T-helper 1 cell treated with Interleukin-12 subunit alpha and Interleukin-12 subunit beta and Interleukin-4 antibody, amounts not matched to agents 30 μg/mL and 1 μg/mL, for 36 hours (primary cell): Measurements from ENCODE around the gene PLA2G6.
"Not testable (repeated sequence)": the region's sequence is repeated elsewhere in the genome, so short reads cannot be mapped to it uniquely, and the experiment has no call there.

ENCODE experiments used
- H3K27ac Mint-ChIP-seq: one replicate; pipeline ENCODE4 v1.8.0; 2021; ENCODE audit warnings: mild to moderate bottlenecking, mixed read lengths
- H3K27me3 Mint-ChIP-seq: one replicate; pipeline ENCODE4 v1.8.0; 2021; ENCODE audit warnings: low read depth, mixed read lengths
- H3K36me3 Mint-ChIP-seq: one replicate; pipeline ENCODE4 v1.8.0; 2021; ENCODE audit warnings: low read depth, mixed read lengths
- H3K4me1 Mint-ChIP-seq: one replicate; pipeline ENCODE4 v1.8.0; 2021; ENCODE audit warnings: low read depth, mixed read lengths
- H3K4me3 Mint-ChIP-seq: one replicate; pipeline ENCODE4 v1.8.0; 2021; ENCODE audit warnings: mild to moderate bottlenecking, moderate library complexity, mixed read lengths
- H3K9me3 Mint-ChIP-seq: one replicate; pipeline ENCODE4 v1.8.0; 2021; ENCODE audit warnings: mixed read lengths

Gene PLA2G6

DNA sequence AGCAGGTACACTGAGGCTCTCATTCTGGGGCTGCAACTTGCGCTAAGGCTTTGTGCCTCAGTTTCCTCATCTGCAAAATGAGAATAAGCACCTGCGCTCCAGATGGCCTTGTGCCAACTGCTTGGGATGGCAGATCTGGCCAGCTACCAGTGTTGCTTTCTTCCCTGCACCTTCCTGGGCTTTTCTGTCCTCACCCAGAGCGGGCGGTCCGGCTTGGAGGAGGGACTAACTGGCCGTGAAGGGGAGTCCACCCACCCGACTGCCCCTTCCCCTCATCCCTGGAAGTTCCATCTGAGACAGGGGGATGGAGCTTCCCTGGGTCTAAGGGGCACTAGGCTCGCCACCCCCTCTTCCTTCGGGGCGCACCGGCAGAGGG lies 101.2 kb downstream of the PLA2G6 start:
- no peaks in the 10 kb centered on the region for H3K36me3 Mint-ChIP-seq
- no peak overlapping the region for H3K27ac Mint-ChIP-seq
- H3K27me3 Mint-ChIP-seq, result peaks cover 17% of the 10 kb centered on the region
- H3K4me1 Mint-ChIP-seq, result no peaks in the 10 kb centered on the region
- no peak overlapping the region for H3K4me3 Mint-ChIP-seq
- no peaks in the 10 kb centered on the region for H3K9me3 Mint-ChIP-seq

DNA sequence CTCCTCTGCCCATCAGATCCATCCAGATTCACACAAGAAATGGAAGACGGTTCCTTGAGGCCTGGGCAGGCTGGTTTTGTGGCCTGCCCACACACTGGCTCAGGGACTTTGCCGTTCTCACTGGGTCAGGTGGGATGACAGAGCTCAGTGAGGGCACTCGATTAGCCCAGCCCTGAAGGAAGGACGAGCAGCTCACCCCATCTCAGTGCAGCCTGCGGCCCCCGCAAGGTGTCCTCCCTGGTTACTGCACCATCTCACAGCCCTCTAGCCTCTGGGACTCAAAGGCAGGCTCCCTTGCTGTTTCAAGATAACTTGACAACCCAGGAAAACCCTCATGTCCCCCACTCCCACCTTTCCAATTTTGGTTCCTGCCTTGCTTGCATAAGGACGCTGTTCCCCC lies 101.8 kb downstream of the PLA2G6 start:
- H3K27ac Mint-ChIP-seq, result no peak overlapping the region
- H3K4me3 Mint-ChIP-seq, result no peak overlapping the region
- H3K4me1 Mint-ChIP-seq, result no peaks in the 10 kb centered on the region
- H3K9me3 Mint-ChIP-seq, result no peaks in the 10 kb centered on the region
- H3K36me3 Mint-ChIP-seq, result no peaks in the 10 kb centered on the region
- peaks cover 17% of the 10 kb centered on the region for H3K27me3 Mint-ChIP-seq

DNA sequence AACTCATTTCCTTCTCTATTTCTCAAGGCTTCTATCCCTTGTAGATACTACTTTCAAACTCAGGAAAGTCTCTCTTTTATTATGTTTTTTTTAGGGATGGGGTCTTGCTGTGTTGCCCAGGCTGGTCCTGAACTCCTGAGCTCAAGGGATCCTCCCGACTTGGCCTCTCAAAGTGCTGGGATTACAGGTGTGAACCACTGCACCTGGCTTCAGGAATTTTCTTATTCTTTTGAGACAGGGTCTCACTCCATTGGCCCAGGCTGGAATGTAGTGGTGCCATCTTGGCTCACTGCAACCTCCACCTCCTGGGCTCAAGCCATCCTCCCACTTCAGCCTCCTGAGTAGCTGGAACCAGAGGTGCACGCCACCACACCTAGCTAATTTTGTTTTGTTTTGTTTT lies 102.4 kb downstream of the PLA2G6 start:
- peaks cover 17% of the 10 kb centered on the region for H3K27me3 Mint-ChIP-seq
- H3K4me3 Mint-ChIP-seq, H3K4me1 Mint-ChIP-seq, H3K9me3 Mint-ChIP-seq, H3K27ac Mint-ChIP-seq, H3K36me3 Mint-ChIP-seq: not testable (repeated sequence)

DNA sequence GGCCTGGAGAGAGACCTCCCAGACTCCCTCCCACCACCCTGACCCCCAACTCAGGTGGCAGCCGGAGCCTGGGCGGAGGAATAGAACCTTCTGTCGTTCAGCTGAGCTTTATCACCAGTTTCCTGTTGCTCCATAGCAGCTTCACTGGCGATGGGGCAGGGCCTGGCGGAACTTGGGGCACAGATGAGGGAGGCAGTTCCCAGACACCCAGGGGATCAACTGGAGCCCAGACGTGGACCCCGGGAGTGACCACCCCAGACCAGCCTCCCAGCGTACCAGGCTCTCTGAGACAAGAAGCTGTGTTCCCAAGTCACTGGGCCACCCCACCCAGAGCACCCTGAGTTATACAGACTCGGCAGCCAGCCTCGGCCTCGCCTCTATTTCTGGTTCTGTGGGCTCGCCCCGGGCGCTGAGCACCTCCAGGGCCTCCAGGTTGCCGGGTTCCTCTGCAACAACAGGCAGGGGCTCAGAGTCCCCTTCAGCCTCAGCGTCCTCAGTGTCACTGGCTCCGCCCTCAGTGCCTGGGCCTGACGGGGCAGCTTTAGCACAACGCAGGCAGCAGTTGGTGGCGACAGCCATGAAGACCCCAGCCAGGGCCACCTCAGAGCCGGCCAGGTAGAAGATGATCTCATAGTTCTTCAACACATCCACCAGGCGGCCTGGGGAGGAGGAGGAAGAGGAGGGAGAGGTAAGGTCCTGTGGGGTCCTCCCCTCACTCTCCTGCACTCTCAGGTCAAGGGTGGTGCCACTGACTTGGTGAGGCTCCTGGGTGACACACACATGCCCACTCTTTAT lies 103.4 kb downstream of the PLA2G6 start:
- Mint-ChIP-seq H3K27ac (no peak overlapping the region), H3K27me3 (peaks cover 14% of the 10 kb centered on the region), H3K9me3 (no peaks in the 10 kb centered on the region), H3K36me3 (no peaks in the 10 kb centered on the region), H3K4me3 (no peak overlapping the region), H3K4me1 (no peaks in the 10 kb centered on the region)

DNA sequence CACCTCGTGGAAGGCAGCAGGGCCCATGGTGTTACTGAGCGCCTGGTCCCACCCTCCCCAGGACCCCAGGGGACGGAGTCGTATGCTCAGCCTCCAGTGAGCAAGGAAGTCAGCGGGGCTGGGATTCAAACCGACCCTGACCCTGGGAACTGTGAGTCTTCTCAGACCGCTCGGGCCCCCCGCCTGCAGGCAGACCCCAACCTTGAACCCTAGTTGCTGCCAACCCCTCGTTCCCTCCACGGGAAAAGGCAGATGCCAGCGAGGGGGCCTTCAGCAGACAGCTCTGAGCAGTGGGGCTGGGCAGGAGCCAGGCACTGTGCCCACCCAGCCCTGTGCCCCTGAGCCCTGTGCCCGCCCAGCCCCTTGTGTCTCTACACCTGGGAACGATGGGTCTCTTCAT lies 104.0 kb downstream of the PLA2G6 start:
- Mint-ChIP-seq H3K27me3 (peaks cover 9% of the 10 kb centered on the region), H3K27ac (no peak overlapping the region), H3K4me3 (no peak overlapping the region)

DNA sequence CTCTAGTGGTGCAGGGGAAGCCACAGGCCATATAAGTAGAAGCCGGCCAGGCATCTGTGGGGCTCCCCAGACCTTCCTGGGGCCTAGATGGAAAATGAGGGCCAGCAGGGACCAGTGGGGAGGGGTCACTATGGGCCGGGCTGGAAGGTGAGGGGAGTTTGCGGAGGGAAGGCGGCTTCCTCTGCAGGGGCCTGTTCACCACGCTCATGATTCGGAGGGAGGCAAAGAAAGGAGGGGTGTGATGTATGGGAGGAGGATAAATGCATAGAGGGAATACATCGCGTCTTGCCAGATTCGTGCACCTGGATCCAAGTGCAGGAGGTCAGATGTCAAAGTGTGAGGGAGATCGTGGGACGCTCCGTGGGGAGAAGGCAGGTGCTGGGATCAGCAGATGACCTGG lies 104.5 kb downstream of the PLA2G6 start:
- Mint-ChIP-seq H3K9me3 (no peaks in the 10 kb centered on the region), H3K4me1 (no peaks in the 10 kb centered on the region), H3K27ac (no peak overlapping the region), H3K27me3 (peaks cover 9% of the 10 kb centered on the region), H3K36me3 (no peaks in the 10 kb centered on the region), H3K4me3 (no peak overlapping the region)

More for the DNA sequence above, 104.0 kb downstream of the PLA2G6 start:
- no peaks in the 10 kb centered on the region for H3K36me3 Mint-ChIP-seq
- H3K9me3 Mint-ChIP-seq, result no peaks in the 10 kb centered on the region
- H3K4me1 Mint-ChIP-seq, result no peaks in the 10 kb centered on the region

DNA sequence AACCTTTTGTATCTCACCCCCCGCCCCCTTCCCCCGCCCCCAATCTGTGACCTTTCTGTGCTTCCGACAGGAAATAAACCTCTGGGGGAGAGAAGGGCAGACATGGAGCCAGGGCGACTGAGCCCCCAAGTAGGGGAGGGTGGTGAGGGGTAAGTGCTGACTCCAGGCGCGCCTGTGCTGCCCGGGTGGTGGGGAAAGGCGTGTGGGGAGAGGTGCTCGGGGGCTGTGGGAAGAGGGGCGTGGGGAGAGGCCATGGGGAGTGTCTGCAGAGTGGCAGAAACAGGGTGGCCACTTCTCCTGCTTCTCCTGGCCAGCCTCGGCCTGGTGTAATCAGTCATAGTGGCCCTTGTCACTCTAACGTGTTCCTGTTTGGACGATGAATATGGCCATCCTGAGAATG lies 105.7 kb downstream of the PLA2G6 start:
- Mint-ChIP-seq H3K36me3 (no peaks in the 10 kb centered on the region), H3K9me3 (no peaks in the 10 kb centered on the region), H3K4me1 (no peaks in the 10 kb centered on the region), H3K4me3 (no peak overlapping the region), H3K27ac (no peak overlapping the region), H3K27me3 (peaks cover 9% of the 10 kb centered on the region)

DNA sequence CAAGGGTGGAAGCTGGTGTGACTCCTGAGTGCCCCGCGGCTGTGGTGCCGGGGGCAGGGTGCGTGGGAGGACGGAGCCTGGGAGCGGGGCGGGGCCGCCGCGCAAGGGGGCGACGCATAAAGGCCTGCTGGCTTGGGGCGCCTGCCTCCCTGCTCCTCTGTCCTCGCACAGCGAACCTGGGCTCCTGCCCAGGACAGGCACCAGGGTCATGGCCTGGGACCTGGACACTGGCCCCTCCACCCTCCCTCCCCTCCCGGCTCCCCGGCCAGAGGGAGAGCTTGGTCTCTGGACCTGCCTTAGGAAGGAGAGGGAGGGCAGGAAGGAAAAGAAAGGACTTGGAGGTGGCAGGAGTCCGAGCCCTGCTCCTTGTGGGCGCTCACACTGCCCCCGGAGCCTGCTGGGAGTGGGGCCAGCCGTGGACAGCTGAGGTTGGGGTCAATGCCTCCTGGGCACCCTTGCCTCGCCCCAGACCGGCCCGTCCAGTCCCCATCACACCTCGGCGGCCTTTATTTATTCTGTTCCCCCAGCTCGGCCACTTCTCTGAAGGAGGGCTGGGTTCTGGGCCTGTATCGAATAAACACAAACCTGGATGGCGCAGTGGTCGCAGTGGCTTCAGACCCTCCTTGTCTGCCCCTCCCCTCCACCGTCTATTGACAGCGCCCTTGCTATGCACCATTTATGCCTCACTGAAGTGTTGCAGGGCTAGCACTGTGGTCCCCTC lies 106.4 kb downstream of the PLA2G6 start:
- Mint-ChIP-seq H3K4me1 (no peaks in the 10 kb centered on the region), H3K9me3 (no peaks in the 10 kb centered on the region)

DNA sequence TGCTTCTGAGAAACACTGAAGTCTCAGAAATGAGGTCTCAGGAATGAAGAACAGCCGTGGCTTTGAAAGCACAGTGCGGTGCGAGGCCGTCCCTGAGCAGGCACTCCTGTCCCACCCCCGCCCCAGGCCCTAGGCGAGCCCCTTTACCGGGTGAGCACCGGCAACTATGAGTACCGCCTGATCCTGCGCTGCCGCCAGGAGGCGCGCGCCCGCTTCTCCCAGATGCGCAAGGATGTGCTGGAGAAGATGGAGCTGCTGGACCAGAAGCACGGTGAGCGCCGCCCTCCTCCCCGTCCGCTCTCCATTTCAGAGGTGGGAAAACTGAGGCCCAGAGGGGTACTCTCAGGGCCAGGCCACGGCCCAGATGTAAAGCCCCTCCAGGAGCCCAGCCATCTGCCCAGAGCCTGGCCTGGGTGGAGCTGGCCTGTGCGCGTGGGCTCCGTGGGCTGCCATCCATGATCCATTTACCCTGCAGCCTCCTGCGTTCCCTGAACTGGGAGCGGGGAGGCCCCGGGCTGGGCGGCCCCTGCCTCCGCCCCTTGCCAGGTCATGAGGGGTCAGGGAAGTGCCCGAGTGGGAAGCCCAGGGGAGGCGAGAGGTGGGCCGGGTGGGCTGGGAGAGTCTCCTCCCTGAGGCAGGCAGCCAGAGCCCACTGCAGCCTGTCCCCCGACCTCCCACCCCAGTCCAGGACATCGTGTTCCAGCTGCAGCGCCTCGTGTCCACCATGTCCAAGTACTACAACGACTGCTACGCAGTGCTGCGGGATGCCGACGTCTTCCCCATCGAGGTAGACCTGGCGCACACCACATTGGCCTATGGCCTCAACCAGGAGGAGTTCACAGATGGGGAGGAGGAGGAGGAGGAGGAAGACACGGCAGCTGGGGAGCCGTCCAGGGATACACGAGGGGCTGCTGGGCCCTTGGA lies 107.2 kb downstream of the PLA2G6 start:
- H3K4me1 Mint-ChIP-seq, result no peaks in the 10 kb centered on the region
- H3K27me3 Mint-ChIP-seq, result peaks cover under 1% of the 10 kb centered on the region
- H3K9me3 Mint-ChIP-seq, result no peaks in the 10 kb centered on the region
- no peak overlapping the region for H3K4me3 Mint-ChIP-seq
- H3K36me3 Mint-ChIP-seq, result no peaks in the 10 kb centered on the region
- no peak overlapping the region for H3K27ac Mint-ChIP-seq

More for the DNA sequence above, 106.4 kb downstream of the PLA2G6 start:
- H3K27me3 Mint-ChIP-seq, result peaks cover 9% of the 10 kb centered on the region
- H3K27ac Mint-ChIP-seq, result no peak overlapping the region
- H3K4me3 Mint-ChIP-seq, result no peak overlapping the region
- no peaks in the 10 kb centered on the region for H3K36me3 Mint-ChIP-seq

DNA sequence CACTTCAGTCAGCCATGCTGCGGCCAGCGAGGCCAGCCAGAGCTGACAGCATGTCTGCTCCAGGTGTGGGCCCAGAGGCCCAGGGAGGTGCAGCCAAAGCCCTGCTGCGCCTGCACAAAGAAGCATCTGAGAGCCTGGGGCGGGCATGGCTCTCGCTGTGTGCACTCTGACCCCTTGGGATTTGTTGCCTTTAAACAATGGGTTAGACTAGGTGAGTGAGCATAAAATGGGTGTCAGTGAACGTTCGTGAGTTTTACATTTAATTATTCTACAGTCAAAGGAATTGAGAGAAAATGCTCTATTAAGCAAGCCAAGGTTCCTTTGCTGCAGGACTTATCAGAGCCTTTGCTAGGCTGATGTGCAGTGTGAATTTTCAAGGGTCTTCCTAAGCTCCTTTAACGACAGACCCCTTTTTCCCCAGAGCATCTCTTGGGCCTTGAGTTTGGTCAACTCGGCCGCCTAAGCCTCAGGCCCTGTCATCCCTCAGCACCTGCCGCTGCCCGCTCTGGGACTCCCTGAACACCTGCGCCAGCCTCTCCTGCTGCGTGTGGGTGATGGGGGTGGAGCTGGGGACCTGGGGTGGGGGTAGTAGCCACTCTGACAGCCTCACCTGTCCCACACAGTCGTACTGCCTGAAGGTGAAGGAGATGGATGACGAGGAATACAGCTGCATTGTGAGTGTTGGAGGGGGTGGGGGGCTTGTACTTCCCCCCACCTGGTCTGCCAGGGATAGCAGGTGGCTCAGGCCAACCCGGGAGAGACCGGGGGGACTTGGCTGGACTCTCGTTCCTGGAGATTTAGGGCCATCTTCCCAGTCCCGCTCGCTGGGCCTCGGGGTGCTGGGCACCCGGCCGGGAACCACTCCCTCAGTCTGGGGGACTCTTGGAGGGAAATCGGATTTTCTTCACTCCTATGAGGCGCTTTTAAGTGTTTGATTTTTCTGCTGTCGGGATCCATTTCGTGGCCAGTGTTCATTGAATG lies 108.2 kb downstream of the PLA2G6 start:
- no peaks in the 10 kb centered on the region for H3K9me3 Mint-ChIP-seq
- no peaks in the 10 kb centered on the region for H3K36me3 Mint-ChIP-seq
- no peak overlapping the region for H3K4me3 Mint-ChIP-seq
- H3K4me1 Mint-ChIP-seq, result no peaks in the 10 kb centered on the region
- H3K27me3 Mint-ChIP-seq, result no peaks in the 10 kb centered on the region
- H3K27ac Mint-ChIP-seq, result no peak overlapping the region

DNA sequence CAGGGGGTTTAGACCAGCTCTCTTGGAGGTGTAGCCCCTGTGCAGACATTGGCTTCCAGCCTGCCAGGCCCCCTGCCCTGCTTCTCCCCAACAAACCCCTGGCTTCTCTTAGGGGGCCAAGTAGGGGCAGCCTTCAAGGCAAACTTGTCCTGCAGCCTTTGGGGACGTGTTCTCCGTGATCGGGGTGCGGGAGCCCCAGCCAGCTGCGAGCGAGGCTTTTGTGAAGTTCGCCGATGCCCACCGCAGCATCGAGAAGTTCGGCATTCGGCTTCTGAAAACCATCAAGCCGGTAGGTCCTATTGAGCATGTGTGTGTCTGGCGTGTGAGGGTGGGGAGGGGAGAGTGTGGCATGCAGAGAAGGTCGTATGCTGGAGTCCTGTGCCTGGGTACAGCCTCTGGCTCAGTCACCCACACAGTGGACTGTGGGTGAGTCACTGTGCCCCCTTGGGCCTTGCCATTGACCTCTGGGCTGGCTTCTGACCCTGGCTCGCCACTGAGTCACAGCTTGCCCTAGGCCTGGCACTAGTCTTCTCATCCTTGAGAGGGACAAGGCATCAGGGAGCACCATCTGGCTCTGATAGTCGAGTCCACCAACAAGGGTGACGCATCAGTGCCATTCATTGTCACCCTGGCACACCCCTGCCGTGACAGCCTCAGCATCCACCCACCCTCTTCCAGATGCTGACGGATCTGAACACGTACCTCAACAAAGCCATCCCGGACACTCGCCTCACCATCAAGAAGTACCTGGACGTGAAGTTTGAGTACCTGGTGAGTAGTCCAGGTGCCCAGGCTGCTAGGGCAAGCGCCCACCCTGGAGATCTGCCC lies 109.1 kb downstream of the PLA2G6 start:
- H3K36me3 Mint-ChIP-seq, result no peaks in the 10 kb centered on the region
- H3K9me3 Mint-ChIP-seq, result no peaks in the 10 kb centered on the region
- H3K27me3 Mint-ChIP-seq, result no peaks in the 10 kb centered on the region
- H3K4me3 Mint-ChIP-seq, result no peak overlapping the region
- no peak overlapping the region for H3K27ac Mint-ChIP-seq
- no peaks in the 10 kb centered on the region for H3K4me1 Mint-ChIP-seq

DNA sequence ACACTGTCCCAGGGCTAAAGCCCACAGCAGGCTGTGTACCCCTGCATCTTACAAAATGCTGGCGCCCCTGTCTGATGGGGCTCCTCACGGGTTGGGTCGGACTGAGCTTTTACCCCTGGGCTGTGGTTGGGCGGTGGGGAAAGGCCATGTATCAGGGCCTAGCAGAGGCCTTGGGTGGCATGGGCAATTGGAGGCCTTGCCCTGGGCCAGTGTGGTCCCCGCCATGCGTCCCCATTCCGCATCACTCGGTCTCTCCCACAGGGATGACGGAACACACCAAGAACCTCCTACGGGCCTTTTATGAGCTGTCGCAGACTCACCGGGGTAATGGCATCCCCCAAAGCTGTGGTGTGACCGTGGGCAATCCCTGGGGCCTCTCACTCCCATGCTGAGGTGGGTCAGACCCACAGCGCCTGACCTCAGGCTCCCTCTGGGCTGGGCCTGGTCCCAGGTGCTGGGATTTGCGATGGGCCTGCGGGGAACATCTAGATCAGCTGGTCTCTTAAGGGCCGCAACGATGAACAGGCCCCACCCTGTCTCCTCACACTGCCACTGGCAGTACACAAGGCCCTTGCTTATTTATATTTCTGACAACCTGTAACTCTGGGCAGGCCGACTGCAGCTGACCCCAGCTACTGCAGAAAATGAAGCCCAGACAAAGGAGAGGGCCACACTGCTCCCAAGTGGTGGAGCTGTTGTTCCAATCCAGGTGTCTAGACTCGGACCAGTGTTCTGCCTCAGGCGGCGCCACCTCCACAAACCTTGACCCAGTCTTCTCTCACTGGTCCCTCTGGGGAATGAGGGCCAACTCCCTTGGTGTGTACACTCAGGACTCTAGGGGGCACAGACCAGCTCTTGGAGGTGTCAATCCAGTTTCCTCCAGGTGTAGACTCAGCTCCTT lies 110.0 kb downstream of the PLA2G6 start:
- no peak overlapping the region for H3K27ac Mint-ChIP-seq
- H3K4me1 Mint-ChIP-seq, result no peaks in the 10 kb centered on the region
- no peak overlapping the region for H3K4me3 Mint-ChIP-seq
- no peaks in the 10 kb centered on the region for H3K27me3 Mint-ChIP-seq
- H3K9me3 Mint-ChIP-seq, result no peaks in the 10 kb centered on the region
- H3K36me3 Mint-ChIP-seq, result no peaks in the 10 kb centered on the region
